Activated T-cell treated with anti-CD3 and anti-CD28 coated beads, Interleukin-2, amount 50 U/mL, for 24 hours (primary cell): ENCODE results near the gene RASA2.
"Not testable (repeated sequence)": the region's sequence is repeated elsewhere in the genome, so short reads cannot be mapped to it uniquely, and the experiment has no call there.

Experiments used
- DNase-seq: peaks from one replicate; pipeline ENCODE4 v3.0.0-alpha.2; 2020
- H3K27ac Mint-ChIP-seq: 2 replicates; pipeline ENCODE4 v1.8.0; 2020; ENCODE audit warnings: mild to moderate bottlenecking, mixed read lengths
- H3K27me3 Mint-ChIP-seq: 2 replicates; pipeline ENCODE4 v1.8.0; 2020; ENCODE audit warnings: mixed read lengths
- H3K36me3 Mint-ChIP-seq: 2 replicates; pipeline ENCODE4 v1.8.0; 2020; ENCODE audit warnings: low read depth, mixed read lengths
- H3K4me1 Mint-ChIP-seq: 2 replicates; pipeline ENCODE4 v1.8.0; 2020; ENCODE audit warnings: low read depth, mixed read lengths
- H3K4me3 Mint-ChIP-seq: 2 replicates; pipeline ENCODE4 v1.8.0; 2020; ENCODE audit warnings: mild to moderate bottlenecking, moderate library complexity, mixed read lengths
- H3K9me3 Mint-ChIP-seq: 2 replicates; pipeline ENCODE4 v1.8.0; 2020; ENCODE audit warnings: mixed read lengths

Gene RASA2

GRCh38 chr3:141526709-141527108, 39.9 kb downstream of the RASA2 start:
- no peaks in the 10 kb centered on the region for H3K9me3 Mint-ChIP-seq
- no peak overlapping the region for H3K4me3 Mint-ChIP-seq
- peaks cover 84% of the 10 kb centered on the region for H3K4me1 Mint-ChIP-seq
- no peaks in the 10 kb centered on the region for H3K27me3 Mint-ChIP-seq
- peak overlapping the region; percentile 73 for H3K27ac Mint-ChIP-seq
- no peak for DNase-seq
- peaks cover 73% of the 10 kb centered on the region for H3K36me3 Mint-ChIP-seq

- Mint-ChIP-seq H3K9me3 (peaks cover 1% of the 10 kb centered on the region), H3K4me1 (peaks cover 86% of the 10 kb centered on the region), H3K27me3 (no peaks in the 10 kb centered on the region), H3K27ac (no peak overlapping the region), H3K36me3 (peaks cover 72% of the 10 kb centered on the region), H3K4me3 (no peak overlapping the region)
- DNase-seq: no peak
Observed at GRCh38 chr3:141528800-141529199, 42.0 kb downstream of the RASA2 start.

GRCh38 chr3:141529256-141529655, 42.4 kb downstream of the RASA2 start:
- H3K4me1 Mint-ChIP-seq: peaks cover 85% of the 10 kb centered on the region
- no peak for DNase-seq
- peak overlapping the region; percentile 73 for H3K27ac Mint-ChIP-seq
- H3K36me3 Mint-ChIP-seq: peaks cover 72% of the 10 kb centered on the region
- H3K9me3 Mint-ChIP-seq: peaks cover 3% of the 10 kb centered on the region
- H3K27me3 Mint-ChIP-seq: no peaks in the 10 kb centered on the region
- no peak overlapping the region for H3K4me3 Mint-ChIP-seq

- Mint-ChIP-seq H3K9me3 (peaks cover 3% of the 10 kb centered on the region), H3K36me3 (peaks cover 71% of the 10 kb centered on the region), H3K27ac (peak overlapping the region; percentile 92), H3K4me1 (peaks cover 79% of the 10 kb centered on the region), H3K27me3 (no peaks in the 10 kb centered on the region), H3K4me3 (peak overlapping the region; percentile 51)
- no peak for DNase-seq
Observed at GRCh38 chr3:141529717-141530414, 43.0 kb downstream of the RASA2 start.

GRCh38 chr3:141530415-141530768, 43.6 kb downstream of the RASA2 start:
- Mint-ChIP-seq H3K36me3 (peaks cover 71% of the 10 kb centered on the region), H3K27ac (peak overlapping the region; percentile 92), H3K4me3 (peak overlapping the region; percentile 51), H3K9me3 (peaks cover 6% of the 10 kb centered on the region), H3K4me1 (peaks cover 75% of the 10 kb centered on the region), H3K27me3 (no peaks in the 10 kb centered on the region)
- no peak for DNase-seq

- Mint-ChIP-seq H3K27me3 (no peaks in the 10 kb centered on the region), H3K4me3 (no peak overlapping the region), H3K9me3 (peaks cover 9% of the 10 kb centered on the region), H3K36me3 (peaks cover 77% of the 10 kb centered on the region), H3K4me1 (peaks cover 66% of the 10 kb centered on the region), H3K27ac (peak overlapping the region; percentile 20)
- no peak for DNase-seq
Observed at GRCh38 chr3:141532609-141533008, 45.8 kb downstream of the RASA2 start.

- peak overlapping the region; percentile 55 for H3K27ac Mint-ChIP-seq
- peaks cover 64% of the 10 kb centered on the region for H3K4me1 Mint-ChIP-seq
- H3K4me3 Mint-ChIP-seq, DNase-seq, H3K9me3 Mint-ChIP-seq, H3K27me3 Mint-ChIP-seq: not testable (repeated sequence)
- peaks cover 84% of the 10 kb centered on the region for H3K36me3 Mint-ChIP-seq
Observed at GRCh38 chr3:141536017-141536416, 49.2 kb downstream of the RASA2 start.

GRCh38 chr3:141537856-141538255, 51.0 kb downstream of the RASA2 start:
- H3K27ac Mint-ChIP-seq: peak overlapping the region; percentile 52
- DNase-seq: no peak
- H3K27me3 Mint-ChIP-seq: no peaks in the 10 kb centered on the region
- H3K4me3 Mint-ChIP-seq: no peak overlapping the region
- H3K4me1 Mint-ChIP-seq: peaks cover 67% of the 10 kb centered on the region
- peaks cover 87% of the 10 kb centered on the region for H3K36me3 Mint-ChIP-seq
- peaks cover 13% of the 10 kb centered on the region for H3K9me3 Mint-ChIP-seq

- H3K27ac Mint-ChIP-seq: peak overlapping the region; percentile 66
- no peak overlapping the region for H3K4me3 Mint-ChIP-seq
- no peaks in the 10 kb centered on the region for H3K27me3 Mint-ChIP-seq
- peaks cover 67% of the 10 kb centered on the region for H3K4me1 Mint-ChIP-seq
- no peak for DNase-seq
- peaks cover 12% of the 10 kb centered on the region for H3K9me3 Mint-ChIP-seq
- H3K36me3 Mint-ChIP-seq: peaks cover 87% of the 10 kb centered on the region
Observed at GRCh38 chr3:141538568-141539240, 51.9 kb downstream of the RASA2 start.

- Mint-ChIP-seq H3K4me1 (peaks cover 71% of the 10 kb centered on the region), H3K9me3 (peaks cover 13% of the 10 kb centered on the region), H3K27me3 (no peaks in the 10 kb centered on the region), H3K4me3 (no peak overlapping the region), H3K27ac (peak overlapping the region; percentile 66), H3K36me3 (peaks cover 87% of the 10 kb centered on the region)
- no peak for DNase-seq
Observed at GRCh38 chr3:141539431-141540187, 52.8 kb downstream of the RASA2 start.

GRCh38 chr3:141540531-141540930, 53.7 kb downstream of the RASA2 start:
- Mint-ChIP-seq H3K9me3 (peaks cover 11% of the 10 kb centered on the region), H3K27ac (peak overlapping the region; percentile 83), H3K4me3 (no peak overlapping the region), H3K4me1 (peaks cover 76% of the 10 kb centered on the region), H3K27me3 (no peaks in the 10 kb centered on the region), H3K36me3 (peaks cover 86% of the 10 kb centered on the region)
- no peak for DNase-seq

GRCh38 chr3:141542202-141542969, 55.6 kb downstream of the RASA2 start:
- Mint-ChIP-seq H3K9me3 (peaks cover 19% of the 10 kb centered on the region), H3K27ac (peak overlapping the region; percentile 97), H3K4me1 (peaks cover 82% of the 10 kb centered on the region), H3K36me3 (peaks cover 86% of the 10 kb centered on the region), H3K27me3 (no peaks in the 10 kb centered on the region), H3K4me3 (peak overlapping the region; percentile 50)
- DNase-seq: no peak

- Mint-ChIP-seq H3K27me3 (no peaks in the 10 kb centered on the region), H3K9me3 (peaks cover 25% of the 10 kb centered on the region), H3K4me1 (peaks cover 84% of the 10 kb centered on the region), H3K36me3 (peaks cover 86% of the 10 kb centered on the region), H3K4me3 (no peak overlapping the region), H3K27ac (peak overlapping the region; percentile 97)
- DNase-seq: no peak
Observed at GRCh38 chr3:141542989-141543388, 56.2 kb downstream of the RASA2 start.

GRCh38 chr3:141544697-141545096, 57.9 kb downstream of the RASA2 start:
- Mint-ChIP-seq H3K36me3 (peaks cover 89% of the 10 kb centered on the region), H3K27ac (peak overlapping the region; percentile 89), H3K27me3 (no peaks in the 10 kb centered on the region), H3K4me1 (peaks cover 87% of the 10 kb centered on the region), H3K9me3 (peaks cover 27% of the 10 kb centered on the region), H3K4me3 (peak overlapping the region; percentile 46)
- DNase-seq: no peak
